Skeletal muscle tissue (tissue), 4 donors: Measurements from ENCODE around the gene PLCB4. TPM values are rescaled to one million over a fixed set of nuclear protein-coding genes. Genes with fewer than 3 reads are reported as not detected.

Source experiments
- H3K27ac ChIP-seq: one replicate; pipeline ENCODE4 v1.7.0; 2013; ENCODE audit warnings: mild to moderate bottlenecking, low read depth, low read length, inconsistent platforms
- H3K27me3 ChIP-seq, 3 donors: one replicate each; pipeline ENCODE4 v1.7.0; 2013; ENCODE audit warnings: low read length in 3 of 3; ENCODE audit not compliant: control insufficient read depth in 3 of 3, insufficient read depth in 3 of 3
- H3K36me3 ChIP-seq, 3 donors: one replicate each; pipeline ENCODE4 v1.7.0; 2013; ENCODE audit warnings: low read length in 3 of 3; ENCODE audit not compliant: control insufficient read depth in 3 of 3, insufficient read depth in 3 of 3
- H3K4me1 ChIP-seq, 3 donors: one replicate each; pipeline ENCODE4 v1.7.0; 2013; ENCODE audit warnings: low read length in 3 of 3, mild to moderate bottlenecking in 3 of 3; ENCODE audit not compliant: control insufficient read depth in 3 of 3, insufficient read depth in 3 of 3
- H3K4me3 ChIP-seq, 3 donors: one replicate each; pipeline ENCODE4 v1.7.0; 2013; ENCODE audit warnings: low read length in 3 of 3
- H3K9ac ChIP-seq, 3 donors: one replicate each; pipeline ENCODE4 v1.7.0; 2013; ENCODE audit warnings: low read length in 3 of 3, mild to moderate bottlenecking in 3 of 3, moderate library complexity in 2 of 3, low read depth in 1 of 3
- H3K9me3 ChIP-seq, 3 donors: one replicate each; pipeline ENCODE4 v1.7.0; 2013; ENCODE audit warnings: low read length in 3 of 3; ENCODE audit not compliant: control insufficient read depth in 3 of 3
- total RNA-seq: library from RNA; depleted of rRNA; stranded (reverse); fragments of >200 nt; gene quantifications from one replicate; pipeline ENCODE4 v1.2.3, GENCODE V29; 2014
- donor health status: Osteomylitis.

Gene PLCB4
- total RNA-seq, 1 donor from 2014 or later, result 6.3 TPM

GRCh38 chr20:9156529-9157280, 87.8 kb downstream of the PLCB4 start:
- no peak overlapping the region for H3K4me3 ChIP-seq
- no peak overlapping the region for H3K27ac ChIP-seq
- no peaks in the 10 kb centered on the region for H3K27me3 ChIP-seq
- H3K4me1 ChIP-seq, result peaks cover 0 to 3% (median 0%) of the 10 kb centered on the region in 3 donors
- H3K9me3 ChIP-seq, result no peaks in the 10 kb centered on the region
- H3K9ac ChIP-seq, result no peak overlapping the region
- no peaks in the 10 kb centered on the region for H3K36me3 ChIP-seq

- H3K9ac ChIP-seq, result no peak overlapping the region
- H3K27me3 ChIP-seq, result no peaks in the 10 kb centered on the region
- no peak overlapping the region for H3K4me3 ChIP-seq
- peaks cover 0 to 3% (median 0%) of the 10 kb centered on the region in 3 donors for H3K4me1 ChIP-seq
- no peaks in the 10 kb centered on the region for H3K36me3 ChIP-seq
- no peak overlapping the region for H3K27ac ChIP-seq
- no peaks in the 10 kb centered on the region for H3K9me3 ChIP-seq
These were observed 91.4 kb downstream of the PLCB4 start for GRCh38 chr20:9160331-9160730.

- Histone ChIP-seq H3K27ac (no peak overlapping the region), H3K4me1 (peaks cover 0 to 3% (median 0%) of the 10 kb centered on the region in 3 donors), H3K36me3 (no peaks in the 10 kb centered on the region), H3K9me3 (no peaks in the 10 kb centered on the region), H3K27me3 (no peaks in the 10 kb centered on the region), H3K4me3 (no peak overlapping the region), H3K9ac (no peak overlapping the region)
These were observed 91.9 kb downstream of the PLCB4 start for GRCh38 chr20:9160757-9161156.

GRCh38 chr20:9161311-9161710, 92.4 kb downstream of the PLCB4 start:
- H3K9me3 ChIP-seq, result no peaks in the 10 kb centered on the region
- peaks cover 0 to 3% (median 0%) of the 10 kb centered on the region in 3 donors for H3K4me1 ChIP-seq
- H3K27ac ChIP-seq, result no peak overlapping the region
- H3K9ac ChIP-seq, result no peak overlapping the region
- no peak overlapping the region for H3K4me3 ChIP-seq
- H3K36me3 ChIP-seq, result no peaks in the 10 kb centered on the region
- no peaks in the 10 kb centered on the region for H3K27me3 ChIP-seq

DNA sequence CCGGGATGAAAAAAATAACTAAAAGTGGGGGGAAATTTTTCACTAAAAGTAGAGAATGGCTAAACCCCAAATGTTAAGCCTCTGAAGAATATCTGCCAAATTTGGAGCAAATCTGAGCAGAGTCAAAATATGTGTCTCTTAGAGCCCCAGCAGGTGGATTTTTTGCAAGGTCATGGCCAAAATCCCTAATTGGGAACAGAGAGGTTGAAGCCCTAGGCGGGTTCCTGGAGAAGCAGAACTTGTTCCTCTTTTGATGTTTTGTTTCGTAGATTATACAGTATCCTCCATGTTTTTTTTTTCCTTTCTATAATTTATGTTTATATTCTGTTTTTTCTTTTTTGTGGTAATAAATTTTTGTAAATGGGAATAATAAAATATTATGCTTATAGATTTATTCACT, 94.4 kb downstream of the PLCB4 start:
- Histone ChIP-seq H3K4me1 (peaks cover 0 to 3% (median 0%) of the 10 kb centered on the region in 3 donors), H3K4me3 (no peak overlapping the region), H3K9ac (no peak overlapping the region), H3K27me3 (no peaks in the 10 kb centered on the region), H3K27ac (no peak overlapping the region), H3K9me3 (no peaks in the 10 kb centered on the region), H3K36me3 (no peaks in the 10 kb centered on the region)

DNA sequence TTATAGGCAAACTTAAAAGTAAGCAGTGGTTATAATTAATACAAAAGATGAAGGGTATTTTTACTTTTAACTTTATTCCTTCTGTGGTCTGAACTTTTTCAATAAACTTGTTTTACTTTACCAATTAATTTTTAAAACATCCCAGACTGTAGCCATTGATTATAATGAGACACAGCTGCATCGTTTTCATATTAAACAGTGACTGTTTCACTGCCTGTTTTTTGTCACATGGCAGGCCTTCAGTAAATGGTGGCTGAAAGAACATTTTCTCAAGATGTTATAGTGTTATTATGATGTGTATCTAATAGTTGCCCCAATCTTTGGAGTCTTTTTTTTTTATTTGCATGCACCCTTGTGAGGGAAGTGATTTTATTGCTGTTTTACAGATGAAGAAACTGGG, 95.1 kb downstream of the PLCB4 start:
- Histone ChIP-seq H3K9ac (no peak overlapping the region), H3K4me1 (peaks cover 0 to 3% (median 0%) of the 10 kb centered on the region in 3 donors), H3K27me3 (no peaks in the 10 kb centered on the region), H3K4me3 (no peak overlapping the region), H3K36me3 (no peaks in the 10 kb centered on the region), H3K27ac (no peak overlapping the region), H3K9me3 (no peaks in the 10 kb centered on the region)

DNA sequence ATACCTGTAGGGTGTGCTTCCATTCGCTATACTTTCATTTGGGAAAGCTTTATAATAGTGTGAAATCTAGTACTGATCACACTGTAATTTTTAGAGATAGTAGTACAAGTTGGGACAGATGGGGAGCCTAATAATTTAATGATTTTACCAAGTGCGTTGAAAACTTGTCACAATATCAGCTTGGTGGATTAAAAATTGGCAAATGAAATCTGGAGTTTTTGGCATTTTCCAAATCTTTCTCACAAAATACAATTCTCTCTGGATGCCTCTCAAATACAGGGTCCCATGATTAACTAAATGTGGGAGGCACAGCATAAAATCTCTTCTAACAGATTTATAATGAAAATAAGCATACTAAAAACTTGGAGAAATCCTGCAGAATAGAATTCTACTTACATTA, 96.4 kb downstream of the PLCB4 start:
- H3K27me3 ChIP-seq, result no peaks in the 10 kb centered on the region
- H3K27ac ChIP-seq, result no peak overlapping the region
- H3K4me3 ChIP-seq, result no peak overlapping the region
- H3K9me3 ChIP-seq, result no peaks in the 10 kb centered on the region
- no peak overlapping the region for H3K9ac ChIP-seq
- no peaks in the 10 kb centered on the region for H3K36me3 ChIP-seq
- H3K4me1 ChIP-seq, result peaks cover 0 to 3% (median 0%) of the 10 kb centered on the region in 3 donors

DNA sequence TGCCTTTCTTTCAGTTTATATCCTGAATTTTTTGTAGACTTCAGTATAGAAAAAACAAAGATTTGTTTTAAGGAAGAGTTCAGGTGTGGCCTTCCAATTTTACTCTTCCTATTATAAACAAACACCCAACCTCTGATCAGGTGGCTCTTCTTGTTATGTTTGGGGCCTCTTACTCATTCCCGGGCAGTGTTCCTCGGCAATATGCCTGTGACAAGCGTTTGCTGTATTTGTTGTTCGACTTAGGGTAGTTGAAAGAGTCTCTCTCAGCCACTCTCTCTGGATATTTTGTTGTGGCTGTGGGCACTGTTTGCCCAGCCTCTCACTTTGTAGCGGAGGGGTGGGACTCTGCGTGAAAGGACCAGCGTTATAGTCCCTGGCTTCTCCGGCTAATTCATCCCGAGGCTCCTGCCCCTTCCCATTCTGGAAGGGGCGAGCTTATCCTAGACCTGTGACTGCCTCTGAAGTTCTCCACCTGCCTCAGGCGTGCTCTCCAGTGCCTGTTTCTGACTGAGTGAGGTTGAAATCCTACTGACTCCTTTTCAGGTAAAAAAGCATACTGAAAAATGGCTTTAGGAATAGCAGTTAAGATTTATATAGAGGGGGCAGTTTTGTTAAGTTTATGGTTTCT, 97.4 kb downstream of the PLCB4 start:
- H3K9ac ChIP-seq, result no peak overlapping the region
- H3K4me3 ChIP-seq, result peak overlapping the region in 1 of 3 donors; percentile 9
- no peaks in the 10 kb centered on the region for H3K27me3 ChIP-seq
- no peaks in the 10 kb centered on the region for H3K9me3 ChIP-seq
- H3K4me1 ChIP-seq, result peaks cover 0 to 2% (median 0%) of the 10 kb centered on the region in 3 donors
- H3K27ac ChIP-seq, result no peak overlapping the region
- H3K36me3 ChIP-seq, result no peaks in the 10 kb centered on the region

GRCh38 chr20:9169409-9169808, 100.5 kb downstream of the PLCB4 start:
- Histone ChIP-seq H3K36me3 (no peaks in the 10 kb centered on the region), H3K9ac (no peak overlapping the region), H3K4me1 (peaks cover 0 to 4% (median 3%) of the 10 kb centered on the region in 3 donors), H3K4me3 (no peak overlapping the region), H3K9me3 (no peaks in the 10 kb centered on the region), H3K27ac (no peak overlapping the region), H3K27me3 (no peaks in the 10 kb centered on the region)

- peaks cover 0 to 4% (median 3%) of the 10 kb centered on the region in 3 donors for H3K4me1 ChIP-seq
- no peaks in the 10 kb centered on the region for H3K36me3 ChIP-seq
- no peaks in the 10 kb centered on the region for H3K9me3 ChIP-seq
- no peaks in the 10 kb centered on the region for H3K27me3 ChIP-seq
- no peak overlapping the region for H3K9ac ChIP-seq
- H3K4me3 ChIP-seq, result no peak overlapping the region
- H3K27ac ChIP-seq, result no peak overlapping the region
These were observed 104.0 kb downstream of the PLCB4 start for GRCh38 chr20:9172851-9173250.
